Endothelial cell of umbilical vein (primary cell): Measurements from ENCODE around the gene CMTM7. TPM values are rescaled to one million over a fixed set of nuclear protein-coding genes. Genes with fewer than 3 reads are reported as not detected.

Source experiments
- BruUV-seq: library from RNA; stranded (reverse); fragments of 400-500 nt; replicated peaks from 2 replicates; lab custom pipeline; 2021; lab: Mats Ljungman, UMichigan
- CTCF ChIA-PET: fragments of 300-600, 350-600 bp; sonication (Branson Sonifier 250); formaldehyde crosslinking; loops from one replicate; lab custom pipeline; 2021; ENCODE audit warnings: antibody characterized with exemption, inconsistent platforms; lab: Charles Lee
- POLR2A ChIA-PET: fragments of 300-600, 350-600 bp; sonication (Branson Sonifier 250); formaldehyde crosslinking; loops from one replicate; lab custom pipeline; 2021; ENCODE audit warnings: antibody characterized with exemption, inconsistent platforms; lab: Charles Lee
- DNase-seq: peaks from one replicate; pipeline ENCODE4 v3.0.0-alpha.2; 2011; ENCODE audit warnings: low read depth, low spot score
- FAIRE-seq: peaks from 2 replicates; lab custom pipeline; 2011; peaks lifted over from hg19 to GRCh38; lab: Jason Lieb, UNC
- H2AFZ ChIP-seq: 2 replicates; pipeline ENCODE4 v1.6.0; 2012; ENCODE audit warnings: low read depth, low read length, control low read depth, inconsistent platforms
- H3K27ac ChIP-seq: 2 replicates; pipeline ENCODE4 v1.5.1; 2011; ENCODE audit warnings: low read depth, mild to moderate bottlenecking, control low read depth, low read length, moderate library complexity; ENCODE audit not compliant: insufficient read depth
- H3K27me3 ChIP-seq, 2 experiments: 2 replicates each; pipeline versions ENCODE4 v1.6.0 to v1.6.1; 2011; ENCODE audit warnings: low read length in 2 of 2, mixed read lengths in 1 of 2; ENCODE audit not compliant: control insufficient read depth in 2 of 2, insufficient read depth in 2 of 2
- H3K36me3 ChIP-seq, 2 experiments: 2 replicates in 1 of 2; 3 replicates in 1 of 2; pipeline ENCODE4 v1.5.1; 2011; ENCODE audit warnings: low read length in 2 of 2, mild to moderate bottlenecking in 1 of 2, moderate library complexity in 1 of 2; ENCODE audit not compliant: control insufficient read depth in 2 of 2, insufficient read depth in 2 of 2; ENCODE audit errors: extremely low read depth in 1 of 2
- H3K4me1 ChIP-seq: 3 replicates; pipeline ENCODE4 v1.5.1; 2011; ENCODE audit warnings: mild to moderate bottlenecking, low read length; ENCODE audit not compliant: control insufficient read depth, insufficient read depth; ENCODE audit errors: extremely low read depth
- H3K4me2 ChIP-seq: 2 replicates; pipeline ENCODE4 v1.6.1; 2011; ENCODE audit warnings: low read length, control low read depth, mixed read lengths; ENCODE audit not compliant: insufficient read depth
- H3K4me3 ChIP-seq, 3 experiments: fragments of 200-600 bp in 1 of 3; sonication (generic), shearing (Covaris generic) in 1 of 3; replicated peaks in 1 of 3; 2 replicates each; pipeline ENCODE4 v1.5.1; 2011 to 2016; ENCODE audit warnings: control low read depth in 3 of 3, low read length in 3 of 3, mild to moderate bottlenecking in 2 of 3, inconsistent platforms in 1 of 3, low read depth in 1 of 3, moderate library complexity in 1 of 3; ENCODE audit not compliant: insufficient read depth in 1 of 3
- H3K79me2 ChIP-seq: 2 replicates; pipeline ENCODE4 v1.6.0; 2012; ENCODE audit warnings: low read length, inconsistent platforms; ENCODE audit not compliant: control insufficient read depth, insufficient read depth
- H3K9ac ChIP-seq: replicated peaks from 2 replicates; pipeline ENCODE3; 2011; ENCODE audit warnings: low read length, control low read depth; ENCODE audit not compliant: insufficient read depth; ENCODE audit errors: extremely low read depth
- H3K9me1 ChIP-seq: replicated peaks from 3 replicates; pipeline ENCODE4 v1.6.0; 2011; ENCODE audit warnings: mild to moderate bottlenecking, low read length; ENCODE audit not compliant: control insufficient read depth, insufficient read depth; ENCODE audit errors: extremely low read depth
- H3K9me3 ChIP-seq: replicated peaks from 2 replicates; pipeline ENCODE4 v1.5.1; 2012; ENCODE audit warnings: low read length, inconsistent platforms; ENCODE audit not compliant: control insufficient read depth, insufficient read depth
- H4K20me1 ChIP-seq: replicated peaks from 2 replicates; pipeline ENCODE3; 2011; ENCODE audit warnings: mild to moderate bottlenecking, low read length; ENCODE audit not compliant: control insufficient read depth, insufficient read depth; ENCODE audit errors: extremely low read depth
- CTCF ChIP-seq, 2 donors: IDR thresholded peaks; 1 replicate in 1 of 2; 2 replicates in 1 of 2; pipeline ENCODE4 v1.5.1; 2011; ENCODE audit warnings: low read length in 2 of 2, mild to moderate bottlenecking in 2 of 2, moderate library complexity in 2 of 2, control low read depth in 1 of 2, inconsistent platforms in 1 of 2, low read depth in 1 of 2; ENCODE audit not compliant: insufficient read depth in 1 of 2; ENCODE audit errors: extremely low read depth in 1 of 2
- EZH2 ChIP-seq: IDR thresholded peaks from 2 replicates; pipeline ENCODE4 v1.6.1; 2012; ENCODE audit warnings: borderline replicate concordance, low read depth, mild to moderate bottlenecking, moderate library complexity, low read length, inconsistent platforms; ENCODE audit not compliant: severe bottlenecking
- FOS ChIP-seq: IDR thresholded peaks from 2 replicates; pipeline ENCODE4 v1.6.1; 2011; ENCODE audit warnings: mild to moderate bottlenecking, low read length, moderate library complexity, borderline replicate concordance; ENCODE audit not compliant: insufficient read depth
- GATA2 ChIP-seq: IDR thresholded peaks from 2 replicates; pipeline ENCODE4 v1.7.0; 2011; ENCODE audit warnings: low read depth, mild to moderate bottlenecking, moderate library complexity, mixed read lengths, low read length; ENCODE audit not compliant: insufficient read length, insufficient read depth
- JUN ChIP-seq: IDR thresholded peaks from 2 replicates; pipeline ENCODE4 v1.6.1; 2011; ENCODE audit warnings: borderline replicate concordance, low read depth; ENCODE audit not compliant: insufficient read length, insufficient read depth
- MAX ChIP-seq: IDR thresholded peaks from 2 replicates; pipeline ENCODE4 v1.6.1; 2011; ENCODE audit not compliant: insufficient read depth, insufficient read length
- MYC ChIP-seq: IDR thresholded peaks from one replicate; pipeline ENCODE4 v1.6.1; 2011; ENCODE audit warnings: mild to moderate bottlenecking, low read depth, low read length
- POLR2A ChIP-seq: IDR thresholded peaks from 2 replicates; pipeline ENCODE4 v1.6.1; 2012; ENCODE audit warnings: low read depth, mild to moderate bottlenecking, control low read depth, low read length
- POLR2AphosphoS5 ChIP-seq: IDR thresholded peaks from 2 replicates; pipeline ENCODE4 v1.6.1; 2012; ENCODE audit warnings: low read depth, mild to moderate bottlenecking, control low read depth, low read length, moderate library complexity; ENCODE audit not compliant: insufficient read depth
- dilution Hi-C: fragments of 300-500 bp; cut with MboI; formaldehyde crosslinking; loops from one replicate; pipeline ENCODE4 v1.15.0; 2019; ENCODE audit warnings: low sequenced_read_pairs; ENCODE audit not compliant: extremely low pct_ligation_motif_present
- intact Hi-C: fragments of 100-400 bp; cut with micrococcal nuclease; formaldehyde crosslinking; loops from one replicate; pipeline ENCODE4 v1.10.0; 2022
- polyA plus RNA-seq, 4 experiments: library from polyadenylated mRNA; depleted of rRNA in 3 of 4; stranded (reverse) in 3 of 4; unstranded in 1 of 4; fragments of >200 nt; gene quantifications; 2 replicates each; pipeline versions ENCODE4 v1.2.1 to v1.2.3, GENCODE V29; 2011 to 2012; ENCODE audit warnings: missing spikeins in 1 of 4
- total RNA-seq: library from RNA; stranded (reverse); gene quantifications from 2 replicates; pipeline ENCODE4 v1.2.3, GENCODE V29; 2021

The CMTM7 gene
- total and polyA plus RNA-seq, 2 donors (not counting 3 experiments of a cell fraction or from before 2014, with no cell fraction given), result 44.7 to 88.5 TPM

- Histone ChIP-seq H3K9me3 (no peaks in the 10 kb centered on the region), H3K27ac (no peak overlapping the region), H3K36me3 (peaks cover 3 to 17% of the 10 kb centered on the region in 2 experiments), H3K4me2 (no peak overlapping the region), H3K27me3 (no peaks in the 10 kb centered on the region), H3K4me1 (peaks cover 10% of the 10 kb centered on the region), H3K9me1 (no peaks in the 10 kb centered on the region), H3K4me3 (no peak overlapping the region), H2AFZ (no peak overlapping the region), H3K9ac (no peak overlapping the region), H4K20me1 (no peaks in the 10 kb centered on the region), H3K79me2 (no peaks in the 10 kb centered on the region)
- POLR2A ChIA-PET, result no interaction called here
- TF ChIP-seq MYC (no peak), POLR2AphosphoS5 (no peak), EZH2 (no peak), MAX (no peak), FOS (no peak), JUN (no peak), CTCF (IDR thresholded peaks at IDR 0.05; ENCODE audit: extremely low read depth in 1 of 2, insufficient read depth in 1 of 2, low read depth in 1 of 2, low read length in 2 of 2) (no peak), GATA2 (no peak), POLR2A (no peak)
- CTCF ChIA-PET, result interaction anchor here (1.3 to 4.8 kb wide), 2 partner anchors 13 to 16 kb away, joined by 3 to 33 read pairs; no protein-coding TSS in a partner anchor
- dilution Hi-C loops, result no loop called here
- no peak for DNase-seq
- no peak for FAIRE-seq
- intact Hi-C loops, result no loop called here
- BruUV-seq, result no TSS peak
Observed at GRCh38 chr3:32454731-32455608, 63.3 kb downstream of the CMTM7 start.
